Neural cell (in vitro differentiated cells): ENCODE results near the gene GPS1. TPM values are rescaled to one million over a fixed set of nuclear protein-coding genes. Genes with fewer than 3 reads are reported as not detected.

ENCODE experiments used
- H2AFZ ChIP-seq: fragments of 200-600, 300-800 bp; sonication (generic), shearing (Covaris generic); 2 replicates; pipeline ENCODE4 v1.6.0; 2014; ENCODE audit warnings: low read depth, mild to moderate bottlenecking, antibody characterized with exemption, low read length, moderate library complexity
- H3F3A ChIP-seq: fragments of 200-600 bp; shearing (Covaris generic); 2 replicates; pipeline ENCODE4 v1.6.1; 2016; ENCODE audit warnings: mild to moderate bottlenecking, moderate library complexity, mixed read lengths, antibody characterized with exemption, low read length; ENCODE audit not compliant: insufficient read depth, poor library complexity, severe bottlenecking
- H3K27ac ChIP-seq: fragments of 200-600, 300-800 bp; sonication (generic), shearing (Covaris generic); 2 replicates; pipeline ENCODE4 v1.5.1; 2014; ENCODE audit warnings: mild to moderate bottlenecking, low read length, moderate library complexity
- H3K27me3 ChIP-seq: fragments of 300-800, 200-600 bp; sonication (generic), shearing (Covaris generic); 2 replicates; pipeline ENCODE4 v1.6.0; 2014; ENCODE audit warnings: mild to moderate bottlenecking, low read depth, low read length, moderate library complexity; ENCODE audit not compliant: insufficient read depth
- H3K36me3 ChIP-seq: fragments of 300-800, 200-600 bp; sonication (generic), shearing (Covaris generic); 2 replicates; pipeline ENCODE4 v1.5.1; 2014; ENCODE audit warnings: mild to moderate bottlenecking, antibody characterized with exemption, low read length, moderate library complexity; ENCODE audit not compliant: insufficient read depth
- H3K4me2 ChIP-seq: fragments of 300-800, 200-600 bp; sonication (generic), shearing (Covaris generic); 2 replicates; pipeline ENCODE4 v1.6.0; 2014; ENCODE audit warnings: mild to moderate bottlenecking, low read length
- H3K4me3 ChIP-seq: fragments of 300-800, 200-600 bp; sonication (generic), shearing (Covaris generic); 2 replicates; pipeline ENCODE4 v1.5.1; 2014; ENCODE audit warnings: mild to moderate bottlenecking, low read length, moderate library complexity
- H3K79me2 ChIP-seq: fragments of 200-600 bp; shearing (Covaris generic); replicated peaks from 2 replicates; pipeline ENCODE4 v1.6.0; 2014; ENCODE audit warnings: mild to moderate bottlenecking, low read length, moderate library complexity; ENCODE audit not compliant: insufficient read depth
- H3K9ac ChIP-seq: fragments of 300-800, 200-600 bp; sonication (generic), shearing (Covaris generic); 2 replicates; pipeline ENCODE4 v1.6.1; 2016; ENCODE audit warnings: mild to moderate bottlenecking, low read length, mixed read lengths
- H3K9me2 ChIP-seq: fragments of 200-600 bp; shearing (Covaris generic); 2 replicates; pipeline ENCODE4 v1.6.1; 2016; ENCODE audit warnings: mild to moderate bottlenecking, low read length, mixed read lengths; ENCODE audit not compliant: insufficient read depth
- H3K9me3 ChIP-seq: fragments of 200-600, 300-800 bp; sonication (generic), shearing (Covaris generic); 2 replicates; pipeline ENCODE4 v1.6.1; 2016; ENCODE audit warnings: mild to moderate bottlenecking, mixed run types, low read length, moderate library complexity, mixed read lengths
- H4K20me1 ChIP-seq: fragments of 200-600 bp; shearing (Covaris generic); 2 replicates; pipeline ENCODE4 v1.6.1; 2016; ENCODE audit warnings: mild to moderate bottlenecking, mixed run types; ENCODE audit not compliant: insufficient read depth
- CTCF ChIP-seq: fragments of 450-650 bp; IDR thresholded peaks from 2 replicates; pipeline ENCODE4 v1.5.1; 2014; ENCODE audit warnings: antibody characterized with exemption, mild to moderate bottlenecking, moderate library complexity; ENCODE audit not compliant: poor library complexity, severe bottlenecking
- EP300 ChIP-seq: fragments of 450-650 bp; conservative IDR thresholded peaks from 2 replicates; pipeline ENCODE4 v1.6.1; 2014; ENCODE audit warnings: antibody characterized with exemption, mild to moderate bottlenecking, moderate library complexity; ENCODE audit not compliant: poor library complexity, severe bottlenecking
- MXI1 ChIP-seq: fragments of 450-650 bp; conservative IDR thresholded peaks from 2 replicates; pipeline ENCODE4 v1.6.1; 2014; ENCODE audit warnings: antibody characterized with exemption, mild to moderate bottlenecking; ENCODE audit not compliant: poor library complexity, severe bottlenecking
- POLR2AphosphoS5 ChIP-seq: IDR thresholded peaks from 2 replicates; pipeline ENCODE4 v1.6.1; 2012
- RAD21 ChIP-seq: fragments of 450-650 bp; conservative IDR thresholded peaks from 2 replicates; pipeline ENCODE4 v1.6.1; 2014; ENCODE audit warnings: antibody characterized with exemption, mild to moderate bottlenecking, moderate library complexity
- SMC3 ChIP-seq: fragments of 450-650 bp; conservative IDR thresholded peaks from 2 replicates; pipeline ENCODE4 v1.6.1; 2014; ENCODE audit warnings: antibody characterized with exemption, mild to moderate bottlenecking, moderate library complexity; ENCODE audit not compliant: poor library complexity
- polyA plus RNA-seq: library from polyadenylated mRNA; depleted of rRNA; stranded (reverse); fragments of >200 nt; gene quantifications from 2 replicates; pipeline ENCODE4 v1.2.3, GENCODE V29; 2014
- TF ChIP-seq, protein P1 (sequence below): IDR thresholded peaks from 2 replicates; pipeline ENCODE4 v1.6.1; 2012; ENCODE audit warnings: borderline replicate concordance

The GPS1 gene
- polyA plus RNA-seq, 1 donor from 2014 or later, result 170 TPM

- Histone ChIP-seq H4K20me1 (no peaks in the 10 kb centered on the region), H3K4me3 (no peak overlapping the region), H2AFZ (no peak overlapping the region), H3K27me3 (no peaks in the 10 kb centered on the region), H3K4me2 (no peak overlapping the region), H3K9me3 (no peaks in the 10 kb centered on the region), H3K79me2 (no peaks in the 10 kb centered on the region), H3K27ac (no peak overlapping the region), H3K9ac (no peak overlapping the region), H3F3A (no peaks in the 10 kb centered on the region), H3K36me3 (no peaks in the 10 kb centered on the region), H3K9me2 (no peaks in the 10 kb centered on the region)
- TF ChIP-seq SMC3 (no peak), MXI1 (no peak), CTCF (no peak), POLR2AphosphoS5 (no peak), EP300 (no peak)
- TF ChIP-seq, protein P1, sequence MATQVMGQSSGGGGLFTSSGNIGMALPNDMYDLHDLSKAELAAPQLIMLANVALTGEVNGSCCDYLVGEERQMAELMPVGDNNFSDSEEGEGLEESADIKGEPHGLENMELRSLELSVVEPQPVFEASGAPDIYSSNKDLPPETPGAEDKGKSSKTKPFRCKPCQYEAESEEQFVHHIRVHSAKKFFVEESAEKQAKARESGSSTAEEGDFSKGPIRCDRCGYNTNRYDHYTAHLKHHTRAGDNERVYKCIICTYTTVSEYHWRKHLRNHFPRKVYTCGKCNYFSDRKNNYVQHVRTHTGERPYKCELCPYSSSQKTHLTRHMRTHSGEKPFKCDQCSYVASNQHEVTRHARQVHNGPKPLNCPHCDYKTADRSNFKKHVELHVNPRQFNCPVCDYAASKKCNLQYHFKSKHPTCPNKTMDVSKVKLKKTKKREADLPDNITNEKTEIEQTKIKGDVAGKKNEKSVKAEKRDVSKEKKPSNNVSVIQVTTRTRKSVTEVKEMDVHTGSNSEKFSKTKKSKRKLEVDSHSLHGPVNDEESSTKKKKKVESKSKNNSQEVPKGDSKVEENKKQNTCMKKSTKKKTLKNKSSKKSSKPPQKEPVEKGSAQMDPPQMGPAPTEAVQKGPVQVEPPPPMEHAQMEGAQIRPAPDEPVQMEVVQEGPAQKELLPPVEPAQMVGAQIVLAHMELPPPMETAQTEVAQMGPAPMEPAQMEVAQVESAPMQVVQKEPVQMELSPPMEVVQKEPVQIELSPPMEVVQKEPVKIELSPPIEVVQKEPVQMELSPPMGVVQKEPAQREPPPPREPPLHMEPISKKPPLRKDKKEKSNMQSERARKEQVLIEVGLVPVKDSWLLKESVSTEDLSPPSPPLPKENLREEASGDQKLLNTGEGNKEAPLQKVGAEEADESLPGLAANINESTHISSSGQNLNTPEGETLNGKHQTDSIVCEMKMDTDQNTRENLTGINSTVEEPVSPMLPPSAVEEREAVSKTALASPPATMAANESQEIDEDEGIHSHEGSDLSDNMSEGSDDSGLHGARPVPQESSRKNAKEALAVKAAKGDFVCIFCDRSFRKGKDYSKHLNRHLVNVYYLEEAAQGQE, result no peak
Measured at GRCh38 chr17:82060001-82060380, 8.3 kb downstream of the GPS1 start.

DNA sequence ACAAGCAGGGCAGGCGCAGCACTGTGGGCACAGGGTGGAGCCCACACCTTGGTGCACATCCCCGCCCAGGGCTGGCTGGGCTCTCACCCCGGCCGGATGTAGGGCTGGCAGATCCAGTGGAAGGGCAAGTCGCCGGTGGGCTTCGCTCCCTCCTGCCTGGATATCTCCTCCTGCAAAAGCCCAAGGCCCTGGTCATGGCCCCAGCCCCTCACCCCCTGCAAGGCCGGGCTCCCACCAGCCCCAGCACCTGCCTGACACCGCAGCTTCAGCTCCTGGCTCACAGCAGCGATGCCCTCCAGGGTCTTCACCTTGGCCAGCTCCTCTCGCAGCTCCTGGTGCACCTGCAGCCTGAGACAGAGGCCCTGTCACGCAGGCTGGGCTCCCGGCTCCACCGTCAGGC lies 8.9 kb downstream of the GPS1 start:
- H3F3A ChIP-seq, result no peaks in the 10 kb centered on the region
- H3K9me2 ChIP-seq, result no peaks in the 10 kb centered on the region
- H3K79me2 ChIP-seq, result no peaks in the 10 kb centered on the region
- H2AFZ ChIP-seq, result no peak overlapping the region
- H3K36me3 ChIP-seq, result no peaks in the 10 kb centered on the region
- H3K4me2 ChIP-seq, result no peak overlapping the region
- H3K27ac ChIP-seq, result no peak overlapping the region
- no peaks in the 10 kb centered on the region for H4K20me1 ChIP-seq
- no peak for TF ChIP-seq RAD21
- no peak for TF ChIP-seq EP300
- H3K27me3 ChIP-seq, result no peaks in the 10 kb centered on the region
- no peaks in the 10 kb centered on the region for H3K9me3 ChIP-seq
- H3K4me3 ChIP-seq, result no peak overlapping the region
- no peak overlapping the region for H3K9ac ChIP-seq

- no peaks in the 10 kb centered on the region for H3K36me3 ChIP-seq
- no peaks in the 10 kb centered on the region for H3K79me2 ChIP-seq
- TF ChIP-seq RAD21 (no peak), POLR2AphosphoS5 (peak; percentile 6)
- H3K27ac ChIP-seq, result no peak overlapping the region
- no peaks in the 10 kb centered on the region for H3K9me2 ChIP-seq
- H3K27me3 ChIP-seq, result no peaks in the 10 kb centered on the region
- H2AFZ ChIP-seq, result no peak overlapping the region
- H3K9me3 ChIP-seq, result no peaks in the 10 kb centered on the region
- no peak overlapping the region for H3K9ac ChIP-seq
- H3K4me2 ChIP-seq, result no peak overlapping the region
- no peak overlapping the region for H3K4me3 ChIP-seq
- H3F3A ChIP-seq, result no peaks in the 10 kb centered on the region
- no peaks in the 10 kb centered on the region for H4K20me1 ChIP-seq
Measured at GRCh38 chr17:82061047-82061925, 9.6 kb downstream of the GPS1 start.
